CD4-positive, alpha-beta T cell (primary cell): ENCODE measurements around the gene NRXN3. TPM values are rescaled to one million over a fixed set of nuclear protein-coding genes. Genes with fewer than 3 reads are reported as not detected.

Experiments
- ATAC-seq: fragments of 200-7000 bp; cut with Tn5 transposase; one replicate; pipeline ENCODE4 v1.10.0; 2022; ENCODE audit warnings: mild to moderate bottlenecking; ENCODE audit not compliant: poor library complexity
- CTCF ChIA-PET: fragments of 350-600 bp; sonication (Branson Sonifier 250); formaldehyde crosslinking; loops from one replicate; lab custom pipeline; 2021; ENCODE audit warnings: antibody characterized with exemption, inconsistent platforms; lab: Charles Lee
- POLR2A ChIA-PET: fragments of 350-600 bp; sonication (Branson Sonifier 250); formaldehyde crosslinking; loops from one replicate; lab custom pipeline; 2021; ENCODE audit warnings: antibody characterized with exemption, inconsistent platforms; lab: Charles Lee
- DNase-seq, 14 experiments: peaks; one replicate each; pipeline ENCODE4 v3.0.0-alpha.2; 2013 to 2020; ENCODE audit warnings: mixed read lengths in 2 of 14
- H3K27ac ChIP-seq, 2 donors: one replicate each; pipeline versions ENCODE4 v1.5.1 to v1.7.0; 2013; ENCODE audit warnings: low read length in 2 of 2, low read depth in 1 of 2, mild to moderate bottlenecking in 1 of 2
- H3K27me3 ChIP-seq, 2 experiments: 1 replicate in 1 of 2; 2 replicates in 1 of 2; pipeline versions ENCODE4 v1.6.1 to v1.7.0; 2013; ENCODE audit warnings: low read length in 2 of 2, control low read depth in 1 of 2, mild to moderate bottlenecking in 1 of 2, moderate library complexity in 1 of 2; ENCODE audit not compliant: insufficient read depth in 2 of 2, control insufficient read depth in 1 of 2
- H3K36me3 ChIP-seq: one replicate; pipeline ENCODE4 v1.6.1; 2013; ENCODE audit warnings: low read length, control low read depth; ENCODE audit not compliant: insufficient read depth
- H3K4me1 ChIP-seq: one replicate; pipeline ENCODE4 v1.6.1; 2013; ENCODE audit warnings: low read length, control low read depth; ENCODE audit not compliant: insufficient read depth
- H3K4me3 ChIP-seq: one replicate; pipeline ENCODE4 v1.5.1; 2013; ENCODE audit warnings: mild to moderate bottlenecking, low read length, moderate library complexity
- H3K9me3 ChIP-seq, 2 experiments: 1 replicate in 1 of 2; 2 replicates in 1 of 2; pipeline versions ENCODE4 v1.6.1 to v1.7.0; 2013; ENCODE audit warnings: low read length in 2 of 2, mild to moderate bottlenecking in 2 of 2, control low read depth in 1 of 2, moderate library complexity in 1 of 2; ENCODE audit not compliant: control insufficient read depth in 1 of 2, insufficient read depth in 1 of 2
- H3K27ac Mint-ChIP-seq: one replicate; pipeline ENCODE4 v1.8.0; 2020; ENCODE audit warnings: mixed read lengths
- H3K27me3 Mint-ChIP-seq: one replicate; pipeline ENCODE4 v1.8.0; 2021; ENCODE audit warnings: mixed read lengths
- H3K36me3 Mint-ChIP-seq: one replicate; pipeline ENCODE4 v1.8.0; 2021; ENCODE audit warnings: low read depth, mixed read lengths
- H3K4me1 Mint-ChIP-seq: one replicate; pipeline ENCODE4 v1.8.0; 2021; ENCODE audit warnings: low read depth, mixed read lengths
- H3K4me3 Mint-ChIP-seq: one replicate; pipeline ENCODE4 v1.8.0; 2020; ENCODE audit warnings: mild to moderate bottlenecking, mixed read lengths
- H3K9me3 Mint-ChIP-seq: one replicate; pipeline ENCODE4 v1.8.0; 2020; ENCODE audit warnings: mixed read lengths
- CTCF ChIP-seq: fragments of 200-600 bp; IDR thresholded peaks from one replicate; pipeline ENCODE4 v1.8.0; 2022; ENCODE audit warnings: antibody characterized with exemption, mild to moderate bottlenecking
- intact Hi-C, 2 experiments: fragments of 100-400 bp; cut with DNase I in 1 of 2; cut with micrococcal nuclease in 1 of 2; formaldehyde crosslinking; loops; one replicate each; pipeline versions ENCODE4 v1.15.1 to v1.9.0; 2023 to 2025; cut with DNase I, micrococcal nuclease
- total RNA-seq, 174 experiments: library from RNA in 2 of 174; stranded (reverse) in 2 of 174; gene quantifications; one replicate each; pipeline ENCODE4 v1.2.3 and lab custom pipeline; 2021 to 2026

NRXN3 gene
- total RNA-seq, 2 experiments from 2014 or later: not detected

GRCh38 chr14:79196216-79196615, 1026.0 kb downstream of the NRXN3 start:
- no peak for TF ChIP-seq CTCF
- no peaks in the 10 kb centered on the region for H3K27me3 Mint-ChIP-seq
- intact Hi-C loops: no loop called here

GRCh38 chr14:79197516-79197915, 1027.3 kb downstream of the NRXN3 start:
- H3K36me3 ChIP-seq: no peaks in the 10 kb centered on the region
- H3K27me3 ChIP-seq: no peaks in the 10 kb centered on the region
- H3K4me1 ChIP-seq: no peaks in the 10 kb centered on the region
- intact Hi-C loops: no loop called here
- Mint-ChIP-seq H3K27ac (no peak overlapping the region), H3K4me3 (no peak overlapping the region), H3K9me3 (peaks cover 9% of the 10 kb centered on the region), H3K4me1 (no peaks in the 10 kb centered on the region), H3K36me3 (no peaks in the 10 kb centered on the region), H3K27me3 (no peaks in the 10 kb centered on the region)
- CTCF ChIA-PET: no interaction called here
- H3K27ac ChIP-seq: no peak overlapping the region
- no peak for TF ChIP-seq CTCF
- H3K9me3 ChIP-seq: peaks cover 0 to 5% of the 10 kb centered on the region in 2 experiments
- DNase-seq: no peak
- no peak for ATAC-seq
- POLR2A ChIA-PET: no interaction called here
- no peak overlapping the region for H3K4me3 ChIP-seq

More at GRCh38 chr14:79196216-79196615, 1026.0 kb downstream of the NRXN3 start:
- Histone ChIP-seq H3K4me1 (no peaks in the 10 kb centered on the region), H3K9me3 (peaks cover 0 to 5% of the 10 kb centered on the region in 2 experiments), H3K36me3 (no peaks in the 10 kb centered on the region), H3K27ac (no peak overlapping the region), H3K27me3 (no peaks in the 10 kb centered on the region), H3K4me3 (no peak overlapping the region)
- ATAC-seq: no peak
- Mint-ChIP-seq H3K36me3 (no peaks in the 10 kb centered on the region), H3K4me3 (no peak overlapping the region), H3K4me1 (no peaks in the 10 kb centered on the region), H3K9me3 (peaks cover 12% of the 10 kb centered on the region), H3K27ac (no peak overlapping the region)
- POLR2A ChIA-PET: no interaction called here
- DNase-seq: no peak
- CTCF ChIA-PET: no interaction called here

GRCh38 chr14:79199217-79199616, 1029.0 kb downstream of the NRXN3 start:
- TF ChIP-seq CTCF: no peak
- Histone ChIP-seq H3K27ac (no peak overlapping the region), H3K9me3 (peaks cover 0 to 5% of the 10 kb centered on the region in 2 experiments), H3K27me3 (no peaks in the 10 kb centered on the region), H3K4me1 (no peaks in the 10 kb centered on the region), H3K36me3 (no peaks in the 10 kb centered on the region), H3K4me3 (no peak overlapping the region)
- ATAC-seq: no peak
- no peaks in the 10 kb centered on the region for H3K36me3 Mint-ChIP-seq
- ChIA-PET CTCF (no interaction called here), POLR2A (no interaction called here)
- no peaks in the 10 kb centered on the region for H3K4me1 Mint-ChIP-seq
- no peaks in the 10 kb centered on the region for H3K27me3 Mint-ChIP-seq
- intact Hi-C loops: no loop called here
- DNase-seq: no peak
- H3K27ac Mint-ChIP-seq: no peak overlapping the region
- peaks cover 11% of the 10 kb centered on the region for H3K9me3 Mint-ChIP-seq
- no peak overlapping the region for H3K4me3 Mint-ChIP-seq
